Prostate gland (tissue), 2 donors: Measurements from ENCODE around the gene RBM20.

ENCODE experiments used
- POLR2A ChIP-seq: fragments of 450-650 bp; IDR thresholded peaks from one replicate; pipeline ENCODE4 v1.6.1; 2016; ENCODE audit warnings: antibody characterized with exemption, mild to moderate bottlenecking
- POLR2AphosphoS5 ChIP-seq: sonication (generic); formaldehyde crosslinking; IDR thresholded peaks from one replicate; pipeline ENCODE4 v1.6.1; 2017; ENCODE audit warnings: antibody characterized with exemption
- TF ChIP-seq, protein P1 (sequence below), 4 experiments: fragments of 200-600 bp in 2 of 4; fragments of 450-650 bp in 2 of 4; sonication (generic) in 2 of 4; IDR thresholded peaks; 1 replicate in 3 of 4; 2 replicates in 1 of 4; pipeline ENCODE4 v1.5.1; 2016 to 2019; ENCODE audit warnings: antibody characterized with exemption in 4 of 4, mild to moderate bottlenecking in 2 of 4, moderate library complexity in 2 of 4

DNA sequence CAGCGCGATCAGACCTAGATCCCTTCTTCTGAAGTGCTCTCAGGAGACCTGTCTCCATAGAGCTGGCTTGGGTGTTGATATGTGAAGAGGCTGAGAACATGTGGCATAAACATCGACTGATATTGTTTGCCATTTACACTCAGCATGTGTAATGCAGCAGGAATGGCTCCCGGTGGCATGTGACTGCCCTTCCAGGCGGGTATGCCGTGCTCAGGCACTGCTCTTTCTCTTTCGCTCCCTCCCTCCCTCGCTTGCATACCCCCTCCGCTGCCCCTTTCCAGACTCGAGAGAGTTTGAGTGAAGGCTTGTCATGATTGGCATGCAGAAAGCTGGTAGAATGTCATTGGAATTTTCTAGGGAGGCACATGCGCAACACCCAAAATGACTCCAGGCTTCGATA, 120.2 kb downstream of the RBM20 start:
- TF ChIP-seq, protein P1, sequence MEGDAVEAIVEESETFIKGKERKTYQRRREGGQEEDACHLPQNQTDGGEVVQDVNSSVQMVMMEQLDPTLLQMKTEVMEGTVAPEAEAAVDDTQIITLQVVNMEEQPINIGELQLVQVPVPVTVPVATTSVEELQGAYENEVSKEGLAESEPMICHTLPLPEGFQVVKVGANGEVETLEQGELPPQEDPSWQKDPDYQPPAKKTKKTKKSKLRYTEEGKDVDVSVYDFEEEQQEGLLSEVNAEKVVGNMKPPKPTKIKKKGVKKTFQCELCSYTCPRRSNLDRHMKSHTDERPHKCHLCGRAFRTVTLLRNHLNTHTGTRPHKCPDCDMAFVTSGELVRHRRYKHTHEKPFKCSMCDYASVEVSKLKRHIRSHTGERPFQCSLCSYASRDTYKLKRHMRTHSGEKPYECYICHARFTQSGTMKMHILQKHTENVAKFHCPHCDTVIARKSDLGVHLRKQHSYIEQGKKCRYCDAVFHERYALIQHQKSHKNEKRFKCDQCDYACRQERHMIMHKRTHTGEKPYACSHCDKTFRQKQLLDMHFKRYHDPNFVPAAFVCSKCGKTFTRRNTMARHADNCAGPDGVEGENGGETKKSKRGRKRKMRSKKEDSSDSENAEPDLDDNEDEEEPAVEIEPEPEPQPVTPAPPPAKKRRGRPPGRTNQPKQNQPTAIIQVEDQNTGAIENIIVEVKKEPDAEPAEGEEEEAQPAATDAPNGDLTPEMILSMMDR (IDR thresholded peaks at IDR 0.05) = no peak
- TF ChIP-seq POLR2A (no peak), POLR2AphosphoS5 (no peak)
